ENCODE data around the gene TMEM235.

- TF ChIP-seq, protein P1, sequence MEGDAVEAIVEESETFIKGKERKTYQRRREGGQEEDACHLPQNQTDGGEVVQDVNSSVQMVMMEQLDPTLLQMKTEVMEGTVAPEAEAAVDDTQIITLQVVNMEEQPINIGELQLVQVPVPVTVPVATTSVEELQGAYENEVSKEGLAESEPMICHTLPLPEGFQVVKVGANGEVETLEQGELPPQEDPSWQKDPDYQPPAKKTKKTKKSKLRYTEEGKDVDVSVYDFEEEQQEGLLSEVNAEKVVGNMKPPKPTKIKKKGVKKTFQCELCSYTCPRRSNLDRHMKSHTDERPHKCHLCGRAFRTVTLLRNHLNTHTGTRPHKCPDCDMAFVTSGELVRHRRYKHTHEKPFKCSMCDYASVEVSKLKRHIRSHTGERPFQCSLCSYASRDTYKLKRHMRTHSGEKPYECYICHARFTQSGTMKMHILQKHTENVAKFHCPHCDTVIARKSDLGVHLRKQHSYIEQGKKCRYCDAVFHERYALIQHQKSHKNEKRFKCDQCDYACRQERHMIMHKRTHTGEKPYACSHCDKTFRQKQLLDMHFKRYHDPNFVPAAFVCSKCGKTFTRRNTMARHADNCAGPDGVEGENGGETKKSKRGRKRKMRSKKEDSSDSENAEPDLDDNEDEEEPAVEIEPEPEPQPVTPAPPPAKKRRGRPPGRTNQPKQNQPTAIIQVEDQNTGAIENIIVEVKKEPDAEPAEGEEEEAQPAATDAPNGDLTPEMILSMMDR (IDR thresholded peaks at IDR 0.05 in 8 of 11, conservative IDR thresholded peaks at IDR 0.05 in 3 of 11) = no peak
- TF ChIP-seq POLR2A (IDR thresholded peaks at IDR 0.05) = no peak
Observed at GRCh38 chr17:78233678-78234077, 2.2 kb downstream of the TMEM235 start.
